A549 (cell line): ENCODE data around the gene CDC42EP4. TPM values are rescaled to one million over a fixed set of nuclear protein-coding genes. Genes with fewer than 3 reads are reported as not detected.

Experiments used
- ATAC-seq, 2 experiments: fragments of 200-7000 bp in 1 of 2; fragments of >200 bp in 1 of 2; cut with Nextera tagmentation in 1 of 2; cut with Tn5 transposase in 1 of 2; 3 replicates each; pipeline versions ENCODE4 v1.8.0 to v1.9.1; 2018 to 2020; ENCODE audit warnings: mild to moderate bottlenecking in 1 of 2, moderate library complexity in 1 of 2
- CTCF ChIA-PET: fragments of 300-600 bp; sonication (Branson Sonifier 250); formaldehyde crosslinking; extraction: SDS; loops from one replicate; lab custom pipeline; 2021; ENCODE audit warnings: antibody characterized with exemption, inconsistent platforms; lab: Yijun Ruan, JAX
- POLR2A ChIA-PET: fragments of 350-600 bp; formaldehyde crosslinking; extraction: SDS; loops from one replicate; lab custom pipeline; 2021; ENCODE audit warnings: antibody characterized with exemption, inconsistent platforms; lab: Yijun Ruan, JAX
- DNase-seq, 2 experiments: peaks; one replicate each; pipeline versions ENCODE4 v3.0.0 to v3.0.0-alpha.2; 2011 to 2016; ENCODE audit warnings: low read depth in 1 of 2, low spot score in 1 of 2
- FAIRE-seq: peaks from 2 replicates; lab custom pipeline; 2011; peaks lifted over from hg19 to GRCh38; lab: Jason Lieb, UNC
- H3K27ac ChIP-seq, 2 experiments: fragments of >200 bp; sonication (Bioruptor Twin); formaldehyde crosslinking; 3 replicates each; pipeline ENCODE4 v1.5.1; 2016 to 2017
- H3K4me1 ChIP-seq: fragments of >200 bp; sonication (Bioruptor Twin); formaldehyde crosslinking; 3 replicates; pipeline ENCODE4 v1.6.1; 2016
- H3K4me2 ChIP-seq: fragments of >200 bp; sonication (Bioruptor Twin); formaldehyde crosslinking; 3 replicates; pipeline ENCODE4 v1.6.1; 2016
- H3K4me3 ChIP-seq: fragments of >200 bp; sonication (Bioruptor Twin); formaldehyde crosslinking; 3 replicates; pipeline ENCODE4 v1.5.1; 2016
- H3K9me3 ChIP-seq: fragments of >200 bp; sonication (Bioruptor Twin); formaldehyde crosslinking; 3 replicates; pipeline ENCODE4 v1.6.1; 2016
- EHMT2 ChIP-seq: fragments of 200-600 bp; sonication (generic); IDR thresholded peaks from 2 replicates; pipeline ENCODE4 v1.6.1; 2016; ENCODE audit warnings: antibody characterized with exemption, low read depth, mild to moderate bottlenecking, moderate library complexity
- EP300 ChIP-seq, 2 experiments: fragments of >200 bp; sonication (Bioruptor Twin); formaldehyde crosslinking; IDR thresholded peaks; 2 replicates in 1 of 2; 3 replicates in 1 of 2; pipeline ENCODE4 v1.6.1; 2016 to 2017
- ESRRA ChIP-seq: fragments of 150-350 bp; IDR thresholded peaks from 2 replicates; pipeline ENCODE4 v1.6.1; 2014; ENCODE audit warnings: mild to moderate bottlenecking, low read length, borderline replicate concordance
- FOXS1 ChIP-seq: fragments of 250-450 bp; sonication (Bioruptor Pico); IDR thresholded peaks from 2 replicates; pipeline ENCODE4 v1.5.0; 2020; ENCODE audit warnings: mild to moderate bottlenecking, moderate library complexity
- HOXB13 ChIP-seq: fragments of 250-450 bp; sonication (Bioruptor Pico); IDR thresholded peaks from 2 replicates; pipeline ENCODE4 v1.5.0; 2020; ENCODE audit warnings: low read depth, mild to moderate bottlenecking, moderate library complexity
- MAFK ChIP-seq: fragments of 450-650 bp; IDR thresholded peaks from 2 replicates; pipeline ENCODE4 v1.6.1; 2014; ENCODE audit not compliant: partially characterized antibody
- NR3C1 ChIP-seq: fragments of >200 bp; sonication (Bioruptor Twin); formaldehyde crosslinking; IDR thresholded peaks from 3 replicates; pipeline ENCODE4 v1.6.1; 2017
- RAD21 ChIP-seq, 2 experiments: fragments of >200 bp in 1 of 2; sonication (Bioruptor Twin) in 1 of 2; formaldehyde crosslinking in 1 of 2; IDR thresholded peaks in 1 of 2; conservative IDR thresholded peaks in 1 of 2; 2 replicates in 1 of 2; 3 replicates in 1 of 2; pipeline ENCODE4 v1.6.1; 2012 to 2018; ENCODE audit warnings: inconsistent platforms in 1 of 2
- SREBF2 ChIP-seq: fragments of 450-650 bp; IDR thresholded peaks from 2 replicates; pipeline ENCODE4 v1.6.1; 2014; ENCODE audit warnings: mild to moderate bottlenecking, moderate library complexity
- TFCP2L1 ChIP-seq: fragments of 250-450 bp; sonication (Bioruptor Pico); IDR thresholded peaks from 2 replicates; pipeline ENCODE4 v1.5.0; 2021; ENCODE audit warnings: mild to moderate bottlenecking
- TP53 ChIP-seq: fragments of 250-450 bp; sonication (Bioruptor Pico); IDR thresholded peaks from 2 replicates; pipeline ENCODE4 v1.5.0; 2021; ENCODE audit warnings: mild to moderate bottlenecking, moderate library complexity
- WGBS: methylation state at CpG from one replicate; pipeline ENCODE4 v1.1.6; 2017; ENCODE audit errors: missing lambda C conversion rate; 5-methylcytosine and 5-hydroxymethylcytosine counted together
- polyA plus RNA-seq, 4 experiments: library from polyadenylated mRNA; depleted of rRNA in 3 of 4; stranded (reverse); fragments of >200 nt; fragmentation: RNase III in 1 of 4; extraction: RNeasy Plus Mini Kit Qiagen cat#74134 plus additional on column Dnase treatment in 1 of 4; gene quantifications; 2 replicates in 3 of 4; 3 replicates in 1 of 4; pipeline ENCODE4 v1.2.3, GENCODE V29; 2011 to 2017
- TF ChIP-seq, protein P1 (sequence below): fragments of 250-450 bp; sonication (Bioruptor Pico); IDR thresholded peaks from 2 replicates; pipeline ENCODE4 v1.5.0; 2021; ENCODE audit warnings: mild to moderate bottlenecking, moderate library complexity, borderline replicate concordance
- TF ChIP-seq, protein P2 (sequence below): fragments of 200-600 bp; sonication (generic); IDR thresholded peaks from 2 replicates; pipeline ENCODE4 v1.6.1; 2016; ENCODE audit warnings: antibody characterized with exemption, mild to moderate bottlenecking, moderate library complexity
- TF ChIP-seq, protein P3 (sequence below): IDR thresholded peaks from 2 replicates; pipeline ENCODE4 v1.6.1; 2012; ENCODE audit warnings: low read depth, borderline replicate concordance
- TF ChIP-seq, protein P4 (sequence below): fragments of >200 bp; sonication (Bioruptor Twin); formaldehyde crosslinking; IDR thresholded peaks from 2 replicates; pipeline ENCODE4 v1.6.1; 2016
- TF ChIP-seq, protein P5 (sequence below): fragments of 250-450 bp; sonication (Bioruptor Pico); IDR thresholded peaks from 2 replicates; pipeline ENCODE4 v1.5.0; 2020; ENCODE audit warnings: low read depth, mild to moderate bottlenecking, moderate library complexity

CDC42EP4 gene
- polyA plus RNA-seq, 2 of the 4 experiments (the other 2 are of a cell fraction): 33.8 to 65.7 TPM

DNA sequence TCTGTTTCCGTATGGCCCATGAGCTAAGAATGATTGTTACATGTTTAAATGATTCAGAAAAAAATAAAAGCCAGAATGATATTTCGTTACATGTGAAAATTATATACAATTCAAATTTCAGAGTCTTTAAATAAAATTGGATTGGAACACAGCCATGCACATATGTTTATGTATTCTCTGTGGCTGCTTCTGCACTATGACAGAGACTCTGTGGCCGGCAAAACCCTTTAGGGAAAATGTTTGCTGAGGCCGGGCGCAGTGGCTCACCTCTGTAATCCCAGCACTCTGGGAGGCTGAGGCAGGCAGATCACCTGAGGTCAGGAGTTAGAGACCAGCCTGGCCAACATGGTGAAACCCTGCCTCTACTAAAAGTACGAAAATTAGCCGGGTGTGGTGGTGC is 15.9 kb upstream of the CDC42EP4 start:
- ATAC-seq (no peak), FAIRE-seq (no peak), DNase-seq (no peak)
- ChIA-PET POLR2A (no interaction called here), CTCF (interaction anchor here (1.1 to 2.3 kb wide), 2 partner anchors 10 to 42 kb away, joined by 4 to 9 read pairs; no protein-coding TSS in a partner anchor)
- WGBS: 87% methylated on average over 7 of the region's 7 CpGs
- peaks cover 10% of the 10 kb centered on the region; the same call in 2 of the 3 replicates for H3K9me3 ChIP-seq
- no peak overlapping the region for H3K4me2 ChIP-seq
- H3K4me1 ChIP-seq: no peaks in the 10 kb centered on the region
- H3K27ac ChIP-seq: no peak overlapping the region
- no peak for TF ChIP-seq NR3C1
- no peak for TF ChIP-seq TP53 (CRISPR knock-in tag)
- no peak for TF ChIP-seq EP300 (IDR thresholded peaks at IDR 0.05)
- no peak for TF ChIP-seq FOXS1 (CRISPR knock-in tag)
- no peak for TF ChIP-seq TFCP2L1 (CRISPR knock-in tag)
- no peak for TF ChIP-seq ESRRA
- TF ChIP-seq EHMT2: no peak
- H3K4me3 ChIP-seq: no peak overlapping the region

DNA sequence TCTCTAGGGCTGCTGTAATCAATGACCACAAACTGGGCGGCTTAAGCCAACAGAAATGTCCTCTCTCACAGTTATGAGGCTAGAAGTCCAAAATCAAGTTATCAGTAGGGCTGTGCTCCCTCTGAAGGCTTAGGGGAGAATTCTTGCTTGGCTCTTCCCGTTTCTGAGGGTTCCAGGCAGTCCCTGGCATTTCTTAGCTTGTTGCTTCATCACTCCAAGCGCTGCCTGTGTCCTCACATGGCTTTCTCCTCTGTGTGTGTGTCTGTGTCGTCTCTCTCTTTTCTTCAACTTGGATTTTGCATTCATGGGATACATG is 13.7 kb upstream of the CDC42EP4 start:
- no peak overlapping the region for H3K4me3 ChIP-seq
- ChIA-PET CTCF (interaction anchor here (0.6 to 1.2 kb wide), 2 partner anchors 13 to 19 kb away, joined by 3 read pairs; no protein-coding TSS in a partner anchor), POLR2A (interaction anchor here (0.5 to 1.4 kb wide), 2 partner anchors 14 to 18 kb away, joined by 3 to 4 read pairs; no protein-coding TSS in a partner anchor)
- no peaks in the 10 kb centered on the region for H3K4me1 ChIP-seq
- 53% methylated on average over 4 of the region's 4 CpGs for WGBS
- FAIRE-seq (no peak), ATAC-seq (peak; percentile 45 to 74; a peak in 4 of 6 replicates), DNase-seq (no peak)
- no peak overlapping the region for H3K4me2 ChIP-seq
- H3K27ac ChIP-seq: no peak overlapping the region
- TF ChIP-seq SREBF2 (no peak), NR3C1 (no peak), EP300 (IDR thresholded peaks at IDR 0.05) (no peak), RAD21 (conservative IDR thresholded peaks at IDR 0.05 in 1 of 2, IDR thresholded peaks at IDR 0.05 in 1 of 2) (no peak), TFCP2L1 (CRISPR knock-in tag) (no peak), MAFK (no peak), HOXB13 (CRISPR knock-in tag) (no peak)
- TF ChIP-seq, protein P1, sequence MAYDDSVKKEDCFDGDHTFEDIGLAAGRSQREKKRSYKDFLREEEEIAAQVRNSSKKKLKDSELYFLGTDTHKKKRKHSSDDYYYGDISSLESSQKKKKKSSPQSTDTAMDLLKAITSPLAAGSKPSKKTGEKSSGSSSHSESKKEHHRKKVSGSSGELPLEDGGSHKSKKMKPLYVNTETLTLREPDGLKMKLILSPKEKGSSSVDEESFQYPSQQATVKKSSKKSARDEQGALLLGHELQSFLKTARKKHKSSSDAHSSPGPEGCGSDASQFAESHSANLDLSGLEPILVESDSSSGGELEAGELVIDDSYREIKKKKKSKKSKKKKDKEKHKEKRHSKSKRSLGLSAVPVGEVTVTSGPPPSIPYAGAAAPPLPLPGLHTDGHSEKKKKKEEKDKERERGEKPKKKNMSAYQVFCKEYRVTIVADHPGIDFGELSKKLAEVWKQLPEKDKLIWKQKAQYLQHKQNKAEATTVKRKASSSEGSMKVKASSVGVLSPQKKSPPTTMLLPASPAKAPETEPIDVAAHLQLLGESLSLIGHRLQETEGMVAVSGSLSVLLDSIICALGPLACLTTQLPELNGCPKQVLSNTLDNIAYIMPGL: no peak
- TF ChIP-seq, protein P2, sequence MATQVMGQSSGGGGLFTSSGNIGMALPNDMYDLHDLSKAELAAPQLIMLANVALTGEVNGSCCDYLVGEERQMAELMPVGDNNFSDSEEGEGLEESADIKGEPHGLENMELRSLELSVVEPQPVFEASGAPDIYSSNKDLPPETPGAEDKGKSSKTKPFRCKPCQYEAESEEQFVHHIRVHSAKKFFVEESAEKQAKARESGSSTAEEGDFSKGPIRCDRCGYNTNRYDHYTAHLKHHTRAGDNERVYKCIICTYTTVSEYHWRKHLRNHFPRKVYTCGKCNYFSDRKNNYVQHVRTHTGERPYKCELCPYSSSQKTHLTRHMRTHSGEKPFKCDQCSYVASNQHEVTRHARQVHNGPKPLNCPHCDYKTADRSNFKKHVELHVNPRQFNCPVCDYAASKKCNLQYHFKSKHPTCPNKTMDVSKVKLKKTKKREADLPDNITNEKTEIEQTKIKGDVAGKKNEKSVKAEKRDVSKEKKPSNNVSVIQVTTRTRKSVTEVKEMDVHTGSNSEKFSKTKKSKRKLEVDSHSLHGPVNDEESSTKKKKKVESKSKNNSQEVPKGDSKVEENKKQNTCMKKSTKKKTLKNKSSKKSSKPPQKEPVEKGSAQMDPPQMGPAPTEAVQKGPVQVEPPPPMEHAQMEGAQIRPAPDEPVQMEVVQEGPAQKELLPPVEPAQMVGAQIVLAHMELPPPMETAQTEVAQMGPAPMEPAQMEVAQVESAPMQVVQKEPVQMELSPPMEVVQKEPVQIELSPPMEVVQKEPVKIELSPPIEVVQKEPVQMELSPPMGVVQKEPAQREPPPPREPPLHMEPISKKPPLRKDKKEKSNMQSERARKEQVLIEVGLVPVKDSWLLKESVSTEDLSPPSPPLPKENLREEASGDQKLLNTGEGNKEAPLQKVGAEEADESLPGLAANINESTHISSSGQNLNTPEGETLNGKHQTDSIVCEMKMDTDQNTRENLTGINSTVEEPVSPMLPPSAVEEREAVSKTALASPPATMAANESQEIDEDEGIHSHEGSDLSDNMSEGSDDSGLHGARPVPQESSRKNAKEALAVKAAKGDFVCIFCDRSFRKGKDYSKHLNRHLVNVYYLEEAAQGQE: no peak
- TF ChIP-seq, protein P3, sequence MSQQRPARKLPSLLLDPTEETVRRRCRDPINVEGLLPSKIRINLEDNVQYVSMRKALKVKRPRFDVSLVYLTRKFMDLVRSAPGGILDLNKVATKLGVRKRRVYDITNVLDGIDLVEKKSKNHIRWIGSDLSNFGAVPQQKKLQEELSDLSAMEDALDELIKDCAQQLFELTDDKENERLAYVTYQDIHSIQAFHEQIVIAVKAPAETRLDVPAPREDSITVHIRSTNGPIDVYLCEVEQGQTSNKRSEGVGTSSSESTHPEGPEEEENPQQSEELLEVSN: no peak
- TF ChIP-seq, protein P4, sequence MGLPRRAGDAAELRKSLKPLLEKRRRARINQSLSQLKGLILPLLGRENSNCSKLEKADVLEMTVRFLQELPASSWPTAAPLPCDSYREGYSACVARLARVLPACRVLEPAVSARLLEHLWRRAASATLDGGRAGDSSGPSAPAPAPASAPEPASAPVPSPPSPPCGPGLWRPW: no peak
- TF ChIP-seq, protein P5, sequence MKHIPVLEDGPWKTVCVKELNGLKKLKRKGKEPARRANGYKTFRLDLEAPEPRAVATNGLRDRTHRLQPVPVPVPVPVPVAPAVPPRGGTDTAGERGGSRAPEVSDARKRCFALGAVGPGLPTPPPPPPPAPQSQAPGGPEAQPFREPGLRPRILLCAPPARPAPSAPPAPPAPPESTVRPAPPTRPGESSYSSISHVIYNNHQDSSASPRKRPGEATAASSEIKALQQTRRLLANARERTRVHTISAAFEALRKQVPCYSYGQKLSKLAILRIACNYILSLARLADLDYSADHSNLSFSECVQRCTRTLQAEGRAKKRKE (CRISPR knock-in tag): no peak
- H3K9me3 ChIP-seq: peaks cover 12% of the 10 kb centered on the region; the same call in 2 of the 3 replicates
